ENCODE results near the gene ZNF136. TPM values are rescaled to one million over a fixed set of nuclear protein-coding genes. Genes with fewer than 3 reads are reported as not detected.

Gene ZNF136
- polyA plus RNA-seq, 5 donors: 11.1 to 19.5 (median 18.1) TPM

DNA sequence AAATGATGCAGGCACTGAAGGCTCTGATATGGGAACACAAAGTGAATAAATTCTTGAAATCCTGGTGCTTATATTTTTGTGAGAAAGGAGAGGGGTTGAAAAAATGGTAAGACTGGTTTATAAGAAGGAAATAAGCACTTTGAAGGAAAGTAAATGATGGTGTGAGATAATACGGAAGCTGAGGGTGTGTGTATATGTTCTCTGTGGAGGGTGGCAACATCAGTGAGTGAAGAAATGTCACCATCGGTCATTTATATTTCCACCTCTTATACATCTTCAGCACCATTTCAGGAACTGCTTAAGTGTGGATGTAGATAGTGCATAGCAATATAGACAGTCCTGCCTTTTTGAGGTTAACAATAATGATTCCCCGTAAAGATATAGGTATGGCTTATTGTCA, 17.5 kb downstream of the ZNF136 start:
- no peak for DNase-seq

DNA sequence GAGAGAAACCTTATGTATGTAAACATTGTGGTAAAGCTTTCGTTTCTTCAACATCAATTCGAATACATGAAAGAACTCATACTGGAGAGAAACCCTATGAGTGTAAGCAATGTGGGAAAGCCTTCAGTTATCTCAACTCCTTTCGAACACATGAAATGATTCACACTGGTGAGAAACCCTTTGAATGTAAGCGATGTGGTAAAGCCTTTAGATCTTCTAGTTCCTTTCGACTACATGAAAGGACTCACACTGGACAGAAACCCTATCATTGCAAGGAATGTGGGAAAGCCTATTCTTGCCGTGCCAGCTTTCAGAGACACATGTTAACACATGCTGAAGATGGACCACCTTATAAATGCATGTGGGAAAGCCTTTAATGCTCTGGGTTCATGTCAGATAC, 24.7 kb downstream of the ZNF136 start:
- no peak for DNase-seq

DNA sequence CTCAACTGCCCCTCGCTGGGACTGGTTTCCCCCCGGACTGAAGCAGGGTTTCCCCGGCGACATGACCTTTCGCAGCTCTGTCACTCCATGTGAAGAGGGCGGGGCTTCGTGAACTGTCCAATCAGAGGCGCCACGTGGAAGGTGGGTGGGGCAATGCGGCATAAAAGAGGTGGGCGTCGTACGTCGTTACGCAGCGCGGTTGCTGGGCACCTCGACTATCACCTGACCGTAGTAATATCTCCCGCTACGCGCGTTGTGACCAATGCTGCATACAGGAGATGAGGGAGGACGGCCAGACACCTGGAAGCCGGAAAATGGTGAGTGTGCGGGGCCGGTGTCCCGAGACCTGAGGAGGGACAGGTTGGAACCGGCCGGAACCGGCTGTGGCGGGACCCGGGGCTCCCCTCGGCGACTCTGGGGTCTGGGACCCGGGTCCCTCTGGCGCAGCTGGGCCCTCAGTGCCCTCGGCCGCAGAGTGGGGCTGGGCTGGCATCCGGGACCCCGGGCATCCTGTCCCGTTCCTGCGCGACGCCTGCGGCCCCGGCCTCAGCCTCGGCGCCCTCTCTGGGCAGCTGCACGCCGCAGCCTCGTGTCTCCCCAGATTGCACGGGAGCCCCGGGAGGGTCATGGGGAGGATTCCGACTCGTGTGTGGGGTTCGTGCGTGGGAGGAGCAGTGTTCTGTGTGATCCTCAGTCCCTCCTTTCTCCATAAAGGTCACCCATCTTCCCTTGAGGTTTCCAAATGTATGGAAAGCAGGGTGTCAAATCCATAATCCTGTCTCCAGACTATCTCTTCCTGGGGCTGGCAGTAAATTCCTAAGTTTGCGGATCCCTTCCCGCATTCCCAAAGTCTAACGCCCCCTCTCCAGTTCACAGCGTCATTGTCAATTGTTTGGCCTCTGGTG, 32.2 kb downstream of the ZNF136 start:
- peak; percentile 84 to 87 for DNase-seq

DNA sequence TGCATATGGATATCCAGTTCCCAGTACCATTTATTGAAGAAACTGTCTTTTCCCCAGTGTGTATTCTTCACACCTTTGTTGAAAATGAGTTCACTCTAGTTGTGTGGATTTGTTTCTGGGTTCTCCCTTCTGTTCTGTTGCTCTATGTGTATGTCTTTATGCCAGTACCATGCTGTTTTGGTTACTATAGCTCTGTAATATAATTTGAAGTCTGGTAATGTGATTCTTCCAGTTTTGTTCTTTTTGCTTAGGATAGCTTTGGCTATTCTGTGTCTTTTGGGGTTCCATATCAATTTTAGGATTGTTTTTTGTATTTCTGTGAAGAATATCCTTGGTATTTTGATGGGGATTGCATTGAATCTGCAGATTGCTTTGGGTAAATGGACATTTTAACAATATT, 35.2 kb downstream of the ZNF136 start:
- DNase-seq: no peak

DNA sequence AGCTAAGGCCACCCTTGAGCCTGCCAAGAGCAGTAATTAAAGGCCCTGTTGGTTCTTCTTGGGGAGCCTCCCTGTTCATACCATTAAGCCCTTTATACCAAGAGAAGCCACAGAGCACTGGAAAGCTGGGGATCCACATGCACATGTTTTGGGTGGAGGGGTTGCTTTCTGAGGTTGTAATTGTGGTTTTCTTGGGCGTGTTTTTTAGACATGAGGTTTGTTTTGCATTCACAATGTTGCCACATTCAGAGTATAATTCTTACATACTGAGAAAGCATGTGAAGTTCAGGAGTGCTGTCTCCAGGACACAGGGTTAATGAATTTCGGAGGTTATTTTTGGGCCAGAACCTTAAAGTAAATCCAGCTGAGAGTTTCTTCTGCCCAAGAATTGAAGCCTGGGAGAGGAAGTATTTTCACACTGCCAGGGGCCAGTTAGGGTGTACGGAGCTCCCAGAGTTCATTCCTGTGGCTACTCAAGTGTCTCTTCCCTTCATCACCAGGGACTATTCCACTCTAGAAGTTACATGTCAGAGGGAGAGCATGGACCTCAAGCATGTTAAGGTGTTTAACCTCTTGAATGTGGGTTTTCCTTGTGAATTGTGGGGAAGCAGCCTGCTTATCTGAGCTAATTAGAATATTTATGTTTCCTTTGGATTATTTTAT, 37.0 kb downstream of the ZNF136 start:
- DNase-seq: no peak

DNA sequence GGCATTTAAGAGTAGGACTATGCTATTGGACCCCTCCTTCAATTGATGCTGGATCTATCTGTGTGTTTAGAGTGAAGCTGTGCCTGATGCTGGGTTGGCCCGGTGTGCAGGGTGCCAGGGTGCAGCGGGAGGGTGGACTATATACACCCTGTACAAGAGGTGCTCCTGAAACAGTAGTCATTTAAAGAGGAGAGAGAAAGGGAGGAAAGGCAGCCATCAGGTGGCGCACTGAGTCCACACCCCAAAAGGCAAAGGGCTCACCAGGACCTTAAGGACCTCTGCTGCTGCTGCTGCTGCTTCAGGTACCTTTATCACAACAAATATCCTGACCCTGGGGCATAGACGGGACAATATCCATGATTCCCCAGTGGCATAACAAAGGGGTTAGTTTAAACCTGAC, 39.4 kb downstream of the ZNF136 start:
- DNase-seq: peak in 1 of 2 donors; percentile 13

DNA sequence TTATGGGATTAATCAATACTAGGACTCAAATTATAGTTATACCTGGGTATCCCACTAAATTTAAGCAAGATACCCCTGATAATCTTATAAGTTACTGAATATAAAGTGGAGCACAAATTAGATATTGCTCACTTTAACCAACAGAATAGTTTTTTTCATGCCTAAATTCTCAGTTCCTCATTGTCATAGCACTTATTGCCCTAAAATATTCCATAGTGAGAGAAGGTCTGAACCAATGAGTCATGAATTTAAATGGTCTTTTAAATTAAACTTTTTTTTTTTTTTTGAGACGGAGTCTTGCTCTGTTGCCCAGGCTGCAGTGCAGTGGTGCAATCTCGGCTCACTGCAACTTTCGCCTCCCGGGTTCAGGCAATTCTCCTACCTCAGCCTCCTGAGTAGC, 42.4 kb downstream of the ZNF136 start:
- no peak for DNase-seq

DNA sequence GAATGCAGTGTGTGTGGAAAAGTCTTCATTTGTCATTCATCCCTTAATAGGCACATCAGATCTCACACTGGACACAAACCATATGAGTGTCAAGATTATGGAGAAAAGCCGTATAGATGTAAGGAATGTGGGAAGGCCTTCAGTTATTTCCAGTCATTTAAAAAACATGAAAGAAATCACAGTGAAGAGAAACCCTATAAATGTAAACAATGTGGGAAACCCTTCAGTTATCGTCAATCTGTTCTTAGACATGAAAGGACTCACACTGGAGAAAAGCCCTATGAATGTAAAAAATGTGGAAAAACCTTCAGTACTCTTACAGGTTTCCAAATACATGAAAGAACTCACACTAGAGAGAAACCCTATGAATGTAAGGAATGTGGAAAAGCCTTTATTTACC, 45.3 kb downstream of the ZNF136 start:
- no peak for DNase-seq

DNA sequence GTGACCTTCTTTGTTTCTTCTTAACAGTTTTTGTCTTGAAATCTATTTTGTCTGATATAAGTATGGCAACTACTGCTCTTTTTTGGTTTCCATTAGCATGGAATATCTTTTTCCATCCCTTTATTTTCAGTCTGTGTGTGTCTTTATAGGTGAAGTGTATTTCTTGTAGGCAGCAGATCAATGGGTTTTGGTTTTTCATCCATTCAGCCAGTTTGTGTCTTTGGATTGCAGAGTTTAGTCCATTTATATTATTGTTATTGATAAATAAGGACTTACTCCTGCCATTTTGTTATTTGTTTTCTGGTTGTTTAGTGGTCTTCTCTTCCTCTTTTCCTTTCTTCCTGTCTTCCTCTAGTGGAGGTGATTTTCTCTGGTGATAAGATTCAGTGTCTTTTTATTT, 54.4 kb downstream of the ZNF136 start:
- DNase-seq: no peak

DNA sequence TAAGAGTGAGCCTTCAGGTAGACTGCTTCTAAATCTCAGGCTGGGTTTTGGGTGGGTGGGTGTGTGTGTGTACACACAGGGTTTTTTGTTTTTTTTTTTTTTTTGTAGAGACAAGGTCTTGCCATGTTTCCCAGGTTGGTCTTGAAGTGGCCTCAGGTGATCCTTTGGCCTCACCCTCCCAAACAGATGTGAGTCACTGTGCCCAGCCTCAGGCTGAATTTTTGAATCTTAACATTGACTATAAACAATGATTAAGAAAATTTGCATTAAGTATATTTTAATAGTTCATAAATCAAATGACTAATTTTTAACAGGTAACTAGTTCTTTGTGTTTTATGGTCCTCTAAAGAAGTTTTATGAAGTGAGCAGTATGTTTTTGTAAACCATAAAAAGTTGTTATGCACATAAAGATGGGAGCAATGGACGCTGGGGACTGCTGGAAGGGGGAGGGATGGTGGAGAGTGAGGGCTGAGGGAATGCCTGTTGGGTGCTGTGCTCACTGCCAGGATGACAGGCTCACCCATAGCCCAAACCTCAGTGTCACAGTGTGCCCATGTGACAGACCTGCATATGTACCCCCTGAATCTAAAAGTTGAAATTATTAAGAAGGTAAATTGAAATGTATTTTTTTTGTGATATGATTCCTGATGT, 60.2 kb downstream of the ZNF136 start:
- DNase-seq: no peak

DNA sequence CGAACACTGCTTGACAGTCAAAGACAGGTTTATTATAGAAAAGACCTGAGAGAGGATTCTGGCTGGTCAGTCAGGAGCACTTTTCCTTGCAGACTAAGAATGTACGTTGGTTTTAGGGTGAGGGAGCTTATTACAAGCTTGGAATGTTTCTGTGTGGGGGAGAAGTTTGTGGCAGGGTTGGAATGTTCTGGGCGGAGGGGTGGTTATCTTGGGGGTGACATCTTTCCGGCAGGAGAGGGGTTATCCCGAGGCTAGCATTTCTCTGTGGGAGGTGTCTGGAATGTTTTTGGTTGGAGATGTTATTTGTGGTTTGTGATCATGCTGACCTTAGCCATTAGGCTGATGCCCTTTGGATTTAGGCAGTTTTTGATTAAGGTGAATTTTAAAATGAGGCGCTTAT, 61.8 kb downstream of the ZNF136 start:
- no peak for DNase-seq

DNA sequence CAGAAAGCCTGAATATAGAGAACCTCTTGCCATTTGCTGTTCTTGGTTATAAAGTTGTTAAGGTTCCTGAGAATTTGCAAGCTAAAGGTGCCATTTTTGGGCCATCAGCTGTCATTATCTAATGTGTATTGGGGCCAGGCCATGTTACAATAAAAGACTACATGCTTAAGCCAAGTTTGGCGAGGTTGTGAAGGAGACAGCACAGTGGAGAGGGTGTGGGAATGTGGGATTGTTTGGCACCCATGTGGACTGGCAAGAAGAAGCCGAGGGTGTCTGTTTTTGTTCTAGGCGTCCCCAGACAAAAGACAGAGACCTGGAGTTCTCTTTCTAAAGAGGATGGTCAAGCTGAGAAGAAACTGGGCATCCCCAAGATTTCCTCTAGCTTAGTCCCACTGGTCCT, 67.1 kb downstream of the ZNF136 start:
- DNase-seq: no peak

DNA sequence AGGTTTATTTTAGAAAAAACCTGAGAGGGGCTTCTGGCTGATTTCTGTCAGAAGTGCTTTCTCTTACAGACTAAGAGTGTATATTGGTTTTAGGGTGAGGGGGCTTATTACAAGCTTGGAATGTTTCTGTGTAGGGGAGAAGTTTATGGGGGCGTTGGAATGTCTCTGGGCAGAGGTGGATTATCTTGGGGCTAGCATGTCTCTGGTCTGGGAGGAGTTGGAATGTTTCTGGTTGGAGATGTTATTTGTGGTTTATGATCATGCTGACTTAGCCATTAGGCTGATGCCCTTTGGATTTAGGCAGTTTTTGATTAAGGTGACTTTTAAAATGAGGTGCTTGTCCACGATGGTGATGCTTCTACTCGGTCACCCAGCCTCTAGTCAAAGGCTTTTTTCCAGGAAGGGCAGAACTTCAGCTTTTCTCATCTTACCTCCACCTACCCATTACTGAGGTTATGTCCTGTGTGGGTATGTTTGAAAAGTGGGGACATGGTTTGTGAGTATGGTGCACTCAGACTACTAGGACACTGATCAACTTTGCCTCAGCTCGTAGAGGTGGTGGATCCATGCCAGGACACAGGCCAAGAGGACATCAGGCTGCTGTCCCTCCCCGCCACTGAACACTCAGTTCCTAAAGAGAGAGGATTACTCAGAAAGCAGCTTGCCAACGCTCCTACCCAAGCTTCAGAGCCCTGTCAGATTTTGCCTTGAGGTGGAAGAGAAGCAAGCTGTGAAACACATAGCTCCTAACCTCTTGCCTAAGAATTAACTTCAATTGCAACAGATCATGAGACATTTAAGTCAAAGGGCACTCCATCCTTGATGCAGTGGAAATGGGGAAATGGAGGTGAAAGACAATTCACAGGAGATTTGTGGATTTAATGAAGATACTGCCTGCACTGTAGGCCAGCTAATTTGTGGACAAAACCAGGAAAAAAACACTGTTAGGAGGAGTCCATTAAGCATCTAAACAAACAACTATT, 68.1 kb downstream of the ZNF136 start:
- no peak for DNase-seq

DNA sequence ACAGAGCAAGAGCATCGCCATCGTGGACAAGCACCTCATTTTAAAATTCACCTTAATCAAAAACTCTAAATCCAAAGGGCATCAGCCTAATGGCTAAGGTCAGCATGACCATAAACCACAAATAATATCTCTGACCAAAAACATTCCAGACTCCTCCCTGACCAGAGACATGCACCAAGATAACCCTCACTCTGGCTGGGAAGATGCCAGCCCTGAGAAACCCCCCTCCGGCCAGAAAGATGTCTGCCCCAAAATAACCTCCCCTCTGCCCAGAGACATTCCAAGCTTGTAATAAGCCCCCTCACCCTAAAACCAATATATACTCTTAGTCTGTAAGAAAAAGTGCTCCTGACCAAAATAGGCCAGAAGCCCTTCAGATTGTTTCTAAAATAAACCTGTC, 70.1 kb downstream of the ZNF136 start:
- DNase-seq: no peak

DNA sequence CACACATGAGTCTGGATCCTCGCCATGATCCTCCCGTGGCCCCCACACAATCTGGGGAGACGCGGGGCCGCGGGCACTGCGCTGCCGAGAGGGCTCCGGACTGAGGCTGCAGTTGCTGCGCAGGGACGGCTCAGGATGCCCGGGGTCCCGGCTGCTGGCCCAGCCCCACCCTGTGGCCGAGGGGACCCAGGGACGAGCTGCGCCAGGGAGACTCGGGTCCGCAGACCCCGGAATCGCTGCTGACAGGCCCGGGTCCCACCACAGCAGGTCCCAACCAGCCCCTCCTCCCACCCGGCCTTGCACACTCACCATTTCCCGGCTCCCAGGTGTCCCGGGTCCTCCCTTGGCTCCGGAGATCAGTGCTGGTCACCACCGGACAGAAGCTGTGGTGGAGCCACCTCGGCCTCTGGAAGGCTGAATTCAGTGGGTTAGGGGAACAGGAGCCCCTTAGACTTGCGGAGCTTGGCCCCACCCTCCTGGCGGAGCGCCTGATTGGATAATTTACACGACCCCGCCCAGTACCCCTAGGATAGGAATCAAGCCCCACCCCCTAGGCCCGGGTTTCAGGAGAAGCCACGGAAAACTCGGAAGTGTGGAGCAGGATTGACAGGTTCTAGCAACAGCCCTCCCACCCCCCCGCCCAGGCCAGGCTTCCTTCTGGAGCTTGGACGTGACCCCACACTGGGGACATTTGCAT, 74.4 kb downstream of the ZNF136 start:
- DNase-seq: no peak

Other genes with a start within 250 kb of the ZNF136 start
- gene ZNF700, start 238.0 kb upstream of the ZNF136 start, polyA plus RNA-seq (ENCODE audit: insufficient read depth in 1 of 5, insufficient read length in 5 of 5, low replicate concordance in 1 of 5): 10 to 100 TPM; 17.0 to 25.4 (median 20.2) TPM
- 10 to 100 TPM in 1 of 5 donors, 1 to 10 TPM in 4; 5.3 to 11.1 (median 8.3) TPM for gene ZNF763, start 198.1 kb upstream of the ZNF136 start, polyA plus RNA-seq (ENCODE audit: insufficient read depth in 1 of 5, insufficient read length in 5 of 5, low replicate concordance in 1 of 5)
- 10 to 100 TPM; 13.1 to 19.1 (median 17.5) TPM for gene ZNF433, start 127.4 kb upstream of the ZNF136 start, polyA plus RNA-seq (ENCODE audit: insufficient read depth in 1 of 5, insufficient read length in 5 of 5, low replicate concordance in 1 of 5)
- gene ZNF878, start 110.1 kb upstream of the ZNF136 start, polyA plus RNA-seq (ENCODE audit: insufficient read depth in 1 of 5, insufficient read length in 5 of 5, low replicate concordance in 1 of 5): 1 to 10 TPM; 1.1 to 1.6 (median 1.4) TPM
- 10 to 100 TPM; 11.4 to 26.6 (median 23.8) TPM for gene ZNF844, start 98.4 kb upstream of the ZNF136 start, polyA plus RNA-seq (ENCODE audit: insufficient read depth in 1 of 5, insufficient read length in 5 of 5, low replicate concordance in 1 of 5)
- 10 to 100 TPM in 1 of 5 donors, 1 to 10 TPM in 4; 6.9 to 10.6 (median 7.1) TPM for gene ZNF20, start 22.7 kb upstream of the ZNF136 start, polyA plus RNA-seq (ENCODE audit: insufficient read depth in 1 of 5, insufficient read length in 5 of 5, low replicate concordance in 1 of 5)
- gene ZNF625, start 6.4 kb upstream of the ZNF136 start, polyA plus RNA-seq (ENCODE audit: insufficient read depth in 1 of 5, insufficient read length in 5 of 5, low replicate concordance in 1 of 5): 10 to 100 TPM; 10.6 to 17.9 (median 16.1) TPM
- 10 to 100 TPM; 22.3 to 31.3 (median 27.4) TPM for gene ZNF44, start 131.8 kb downstream of the ZNF136 start, polyA plus RNA-seq (ENCODE audit: insufficient read depth in 1 of 5, insufficient read length in 5 of 5, low replicate concordance in 1 of 5)
- gene ZNF563, start 170.5 kb downstream of the ZNF136 start, polyA plus RNA-seq (ENCODE audit: insufficient read depth in 1 of 5, insufficient read length in 5 of 5, low replicate concordance in 1 of 5): 1 to 10 TPM; 4.0 to 6.8 (median 5.0) TPM
- gene ZNF442, start 202.6 kb downstream of the ZNF136 start, polyA plus RNA-seq (ENCODE audit: insufficient read depth in 1 of 5, insufficient read length in 5 of 5, low replicate concordance in 1 of 5): 1 to 10 TPM; 4.0 to 7.1 (median 6.2) TPM
- 10 to 100 TPM; 10.4 to 14.4 (median 12.4) TPM for gene ZNF799, start 238.2 kb downstream of the ZNF136 start, polyA plus RNA-seq (ENCODE audit: insufficient read depth in 1 of 5, insufficient read length in 5 of 5, low replicate concordance in 1 of 5)